Astrocyte (in vitro differentiated cells and primary cell): ENCODE measurements around the gene MRPS17. TPM values are rescaled to one million over a fixed set of nuclear protein-coding genes. Genes with fewer than 3 reads are reported as not detected.

Experiments
- DNase-seq: peaks from one replicate; pipeline ENCODE4 v3.0.0-alpha.2; 2010; ENCODE audit warnings: low read depth
- FAIRE-seq: peaks from 2 replicates; lab custom pipeline; 2011; peaks lifted over from hg19 to GRCh38; lab: Jason Lieb, UNC
- H2AFZ ChIP-seq: 2 replicates; pipeline ENCODE4 v1.6.0; 2012; ENCODE audit warnings: low read depth, low read length, inconsistent platforms
- H3K27ac ChIP-seq: 2 replicates; pipeline ENCODE4 v1.5.1; 2011; ENCODE audit warnings: low read depth, low read length, inconsistent platforms
- H3K27me3 ChIP-seq: 2 replicates; pipeline ENCODE4 v1.6.0; 2011; ENCODE audit warnings: low read length, inconsistent platforms; ENCODE audit not compliant: insufficient read depth
- H3K36me3 ChIP-seq: 2 replicates; pipeline ENCODE4 v1.5.1; 2011; ENCODE audit warnings: low read length, inconsistent platforms; ENCODE audit not compliant: insufficient read depth
- H3K4me1 ChIP-seq: 2 replicates; pipeline ENCODE4 v1.5.1; 2011; ENCODE audit warnings: low read length, inconsistent platforms; ENCODE audit not compliant: insufficient read depth
- H3K4me2 ChIP-seq: 2 replicates; pipeline ENCODE4 v1.6.0; 2012; ENCODE audit warnings: low read length, inconsistent platforms
- H3K4me3 ChIP-seq: 2 replicates; pipeline ENCODE4 v1.5.1; 2011; ENCODE audit warnings: low read depth, mild to moderate bottlenecking, low read length, inconsistent platforms; ENCODE audit not compliant: insufficient read depth
- H3K79me2 ChIP-seq: 2 replicates; pipeline ENCODE4 v1.6.0; 2012; ENCODE audit warnings: mild to moderate bottlenecking, low read length, inconsistent platforms; ENCODE audit not compliant: insufficient read depth
- H3K9ac ChIP-seq: 2 replicates; pipeline ENCODE4 v1.6.0; 2012; ENCODE audit warnings: mild to moderate bottlenecking, low read length, inconsistent platforms
- H3K9me3 ChIP-seq: 2 replicates; pipeline ENCODE4 v1.5.1; 2012; ENCODE audit warnings: low read depth, mild to moderate bottlenecking, low read length, inconsistent platforms; ENCODE audit not compliant: insufficient read depth
- H4K20me1 ChIP-seq: 2 replicates; pipeline ENCODE4 v1.6.0; 2012; ENCODE audit warnings: low read length, inconsistent platforms; ENCODE audit not compliant: insufficient read depth
- H3K27ac Mint-ChIP-seq: one replicate; pipeline ENCODE4 v1.8.0; 2021; ENCODE audit warnings: mild to moderate bottlenecking, mixed read lengths; ENCODE audit not compliant: unreplicated experiment
- H3K27me3 Mint-ChIP-seq: one replicate; pipeline ENCODE4 v1.8.0; 2021; ENCODE audit warnings: low read depth, mixed read lengths; ENCODE audit not compliant: unreplicated experiment
- H3K36me3 Mint-ChIP-seq: one replicate; pipeline ENCODE4 v1.8.0; 2021; ENCODE audit warnings: low read depth, mixed read lengths; ENCODE audit not compliant: unreplicated experiment
- H3K4me1 Mint-ChIP-seq: one replicate; pipeline ENCODE4 v1.8.0; 2021; ENCODE audit warnings: low read depth, mixed read lengths; ENCODE audit not compliant: unreplicated experiment
- H3K4me3 Mint-ChIP-seq: one replicate; pipeline ENCODE4 v1.8.0; 2021; ENCODE audit warnings: mild to moderate bottlenecking, moderate library complexity, mixed read lengths; ENCODE audit not compliant: unreplicated experiment
- H3K9me3 Mint-ChIP-seq: one replicate; pipeline ENCODE4 v1.8.0; 2021; ENCODE audit warnings: mild to moderate bottlenecking, mixed read lengths; ENCODE audit not compliant: unreplicated experiment
- EZH2 ChIP-seq: IDR thresholded peaks from 2 replicates; pipeline ENCODE4 v1.6.1; 2012; ENCODE audit warnings: mild to moderate bottlenecking, low read length, inconsistent platforms; ENCODE audit not compliant: insufficient read depth
- total RNA-seq: library from RNA; stranded (reverse); gene quantifications from 2 replicates; pipeline ENCODE4 v1.2.1, GENCODE V29; 2021
- TF ChIP-seq, protein P1 (sequence below): IDR thresholded peaks from 2 replicates; pipeline ENCODE4 v1.5.1; 2011; ENCODE audit warnings: low read depth, mild to moderate bottlenecking, inconsistent platforms, low read length, moderate library complexity; ENCODE audit not compliant: insufficient read depth

MRPS17 gene
- total RNA-seq, 1 donor from 2014 or later, result 15.7 TPM

DNA sequence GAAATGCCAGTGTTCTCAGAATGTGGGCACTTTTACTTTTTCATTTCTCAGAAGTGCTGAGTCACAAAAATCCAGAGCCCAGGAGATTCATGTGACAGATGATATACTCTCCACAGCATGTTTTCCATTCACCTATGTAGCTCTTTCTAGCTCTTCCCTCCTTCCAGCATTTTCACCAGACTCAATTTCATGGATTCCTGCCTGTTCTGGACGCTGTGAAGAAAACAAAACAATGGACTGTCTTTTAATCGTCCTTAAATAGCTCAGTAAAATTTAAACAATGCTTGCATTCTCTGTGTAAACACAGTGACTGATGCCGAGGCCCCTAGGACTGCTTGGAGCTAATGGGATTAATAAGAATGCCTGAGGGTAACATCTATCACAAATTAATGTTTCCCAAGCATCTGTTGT lies 38.9 kb upstream of the MRPS17 start:
- no peaks in the 10 kb centered on the region for H4K20me1 ChIP-seq
- H3K4me1 ChIP-seq, result no peaks in the 10 kb centered on the region
- no peaks in the 10 kb centered on the region for H3K79me2 ChIP-seq
- no peak overlapping the region for H3K9ac ChIP-seq
- TF ChIP-seq, protein P1, sequence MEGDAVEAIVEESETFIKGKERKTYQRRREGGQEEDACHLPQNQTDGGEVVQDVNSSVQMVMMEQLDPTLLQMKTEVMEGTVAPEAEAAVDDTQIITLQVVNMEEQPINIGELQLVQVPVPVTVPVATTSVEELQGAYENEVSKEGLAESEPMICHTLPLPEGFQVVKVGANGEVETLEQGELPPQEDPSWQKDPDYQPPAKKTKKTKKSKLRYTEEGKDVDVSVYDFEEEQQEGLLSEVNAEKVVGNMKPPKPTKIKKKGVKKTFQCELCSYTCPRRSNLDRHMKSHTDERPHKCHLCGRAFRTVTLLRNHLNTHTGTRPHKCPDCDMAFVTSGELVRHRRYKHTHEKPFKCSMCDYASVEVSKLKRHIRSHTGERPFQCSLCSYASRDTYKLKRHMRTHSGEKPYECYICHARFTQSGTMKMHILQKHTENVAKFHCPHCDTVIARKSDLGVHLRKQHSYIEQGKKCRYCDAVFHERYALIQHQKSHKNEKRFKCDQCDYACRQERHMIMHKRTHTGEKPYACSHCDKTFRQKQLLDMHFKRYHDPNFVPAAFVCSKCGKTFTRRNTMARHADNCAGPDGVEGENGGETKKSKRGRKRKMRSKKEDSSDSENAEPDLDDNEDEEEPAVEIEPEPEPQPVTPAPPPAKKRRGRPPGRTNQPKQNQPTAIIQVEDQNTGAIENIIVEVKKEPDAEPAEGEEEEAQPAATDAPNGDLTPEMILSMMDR, result no peak
- TF ChIP-seq EZH2, result no peak
- no peaks in the 10 kb centered on the region for H3K27me3 Mint-ChIP-seq
- no peak overlapping the region for H2AFZ ChIP-seq
- no peak overlapping the region for H3K27ac ChIP-seq
- no peaks in the 10 kb centered on the region for H3K36me3 ChIP-seq
- no peak overlapping the region for H3K4me2 ChIP-seq
- no peak for DNase-seq
- no peaks in the 10 kb centered on the region for H3K9me3 ChIP-seq
- no peaks in the 10 kb centered on the region for H3K27me3 ChIP-seq
- no peak overlapping the region for H3K4me3 Mint-ChIP-seq
- no peak overlapping the region for H3K4me3 ChIP-seq
- H3K9me3 Mint-ChIP-seq, result peaks cover 2% of the 10 kb centered on the region
- peaks cover 16% of the 10 kb centered on the region for H3K36me3 Mint-ChIP-seq
- H3K27ac Mint-ChIP-seq, result no peak overlapping the region
- FAIRE-seq, result no peak
- peaks cover 4% of the 10 kb centered on the region for H3K4me1 Mint-ChIP-seq

DNA sequence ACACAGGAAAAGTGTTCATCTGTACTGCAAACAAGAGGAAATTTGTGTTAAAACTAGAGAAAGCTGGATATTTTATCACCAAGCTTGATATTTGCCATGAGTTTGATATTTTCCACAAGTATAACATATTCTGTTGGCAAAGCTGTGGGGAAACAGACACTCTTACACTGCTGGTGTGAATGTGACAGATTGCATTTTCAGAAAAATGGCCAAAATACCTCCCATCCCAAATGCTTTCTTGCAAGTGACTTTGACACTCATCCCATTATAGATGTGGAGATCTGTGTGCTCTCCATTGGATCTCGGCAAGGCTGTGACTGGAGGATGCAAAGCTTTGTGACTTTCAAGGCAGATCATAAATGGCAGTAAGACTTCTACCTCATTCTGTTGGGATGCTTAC lies 33.9 kb upstream of the MRPS17 start:
- H3K9me3 ChIP-seq, result no peaks in the 10 kb centered on the region
- Mint-ChIP-seq H3K4me1 (peaks cover under 1% of the 10 kb centered on the region), H3K27me3 (no peaks in the 10 kb centered on the region), H3K27ac (no peak overlapping the region), H3K36me3 (peaks cover 19% of the 10 kb centered on the region), H3K9me3 (peaks cover 9% of the 10 kb centered on the region), H3K4me3 (no peak overlapping the region)
- H3K4me1 ChIP-seq, result no peaks in the 10 kb centered on the region
- H3K36me3 ChIP-seq, result no peaks in the 10 kb centered on the region
- H3K4me2 ChIP-seq, result no peak overlapping the region
- TF ChIP-seq, protein P1, result no peak
- no peak for TF ChIP-seq EZH2
- DNase-seq (no peak), FAIRE-seq (no peak)
- H3K27me3 ChIP-seq, result no peaks in the 10 kb centered on the region
- no peak overlapping the region for H3K27ac ChIP-seq
- no peaks in the 10 kb centered on the region for H4K20me1 ChIP-seq
- H2AFZ ChIP-seq, result no peak overlapping the region
- no peaks in the 10 kb centered on the region for H3K79me2 ChIP-seq
- H3K9ac ChIP-seq, result no peak overlapping the region
- no peak overlapping the region for H3K4me3 ChIP-seq

DNA sequence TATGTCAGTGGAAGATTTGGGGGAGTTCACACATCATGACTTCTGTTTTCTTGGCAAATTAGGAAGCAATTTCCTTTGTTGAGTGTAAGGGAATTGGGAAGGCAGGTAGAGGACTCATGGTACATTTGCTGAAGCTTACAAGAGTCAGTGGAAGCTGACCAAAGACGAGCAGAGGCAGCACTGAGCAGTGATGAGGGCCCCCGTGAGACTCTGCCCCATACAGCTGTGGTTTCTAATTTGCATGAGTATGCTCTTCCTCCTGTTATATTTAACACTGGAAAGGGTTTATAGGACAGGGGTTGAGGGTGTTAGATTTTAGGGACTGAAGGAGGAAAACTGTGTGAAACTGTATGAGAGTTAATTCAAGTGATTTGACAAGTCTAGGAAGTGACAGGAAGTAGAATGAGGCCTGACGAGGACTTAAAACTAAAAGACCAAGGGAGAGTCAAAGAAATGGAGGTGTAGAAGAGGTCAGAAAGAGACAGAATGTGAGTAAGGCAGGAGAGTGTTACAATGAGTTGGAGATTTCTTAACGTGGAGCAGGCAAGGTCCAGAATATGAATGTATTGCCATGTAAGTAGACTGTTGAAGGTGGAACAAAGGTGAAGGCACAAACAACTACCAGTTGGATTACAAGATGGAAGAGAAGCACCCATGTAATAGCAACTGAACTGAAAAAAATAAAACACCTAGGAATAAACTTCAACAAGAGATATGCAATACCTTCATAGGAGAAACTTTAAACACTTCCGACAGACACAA lies 23.5 kb upstream of the MRPS17 start:
- Histone ChIP-seq H3K4me1 (no peaks in the 10 kb centered on the region), H3K9me3 (no peaks in the 10 kb centered on the region), H4K20me1 (no peaks in the 10 kb centered on the region), H3K36me3 (no peaks in the 10 kb centered on the region), H3K79me2 (no peaks in the 10 kb centered on the region), H2AFZ (no peak overlapping the region), H3K9ac (no peak overlapping the region), H3K4me3 (no peak overlapping the region), H3K27me3 (no peaks in the 10 kb centered on the region), H3K4me2 (no peak overlapping the region), H3K27ac (no peak overlapping the region)
- H3K9me3 Mint-ChIP-seq, result peaks cover 10% of the 10 kb centered on the region
- peaks cover 21% of the 10 kb centered on the region for H3K36me3 Mint-ChIP-seq
- H3K4me1 Mint-ChIP-seq, result no peaks in the 10 kb centered on the region
- no peak for DNase-seq
- H3K27me3 Mint-ChIP-seq, result no peaks in the 10 kb centered on the region
- H3K4me3 Mint-ChIP-seq, result no peak overlapping the region
- no peak overlapping the region for H3K27ac Mint-ChIP-seq
- FAIRE-seq, result no peak
- TF ChIP-seq, protein P1, result no peak
- no peak for TF ChIP-seq EZH2
